GM12872 (cell line): ENCODE data around the gene PRRC2C.

Experiments
- CTCF ChIP-seq: IDR thresholded peaks from 3 replicates; pipeline ENCODE4 v1.5.1; 2011; ENCODE audit warnings: low read depth, mild to moderate bottlenecking, low read length, moderate library complexity; ENCODE audit not compliant: insufficient read depth

PRRC2C gene

GRCh38 chr1:171501305-171502024 lies 16.1 kb downstream of the PRRC2C start:
- no peak for TF ChIP-seq CTCF

GRCh38 chr1:171506525-171507304 lies 21.4 kb downstream of the PRRC2C start:
- TF ChIP-seq CTCF = no peak

GRCh38 chr1:171507435-171507834 lies 22.1 kb downstream of the PRRC2C start:
- TF ChIP-seq CTCF = no peak

- TF ChIP-seq CTCF = no peak
These were observed 23.9 kb downstream of the PRRC2C start for GRCh38 chr1:171509191-171509590.

- TF ChIP-seq CTCF = no peak
These were observed 28.4 kb downstream of the PRRC2C start for GRCh38 chr1:171513743-171514142.

GRCh38 chr1:171515299-171515698 lies 30.0 kb downstream of the PRRC2C start:
- TF ChIP-seq CTCF = no peak

GRCh38 chr1:171515741-171516140 lies 30.4 kb downstream of the PRRC2C start:
- TF ChIP-seq CTCF = no peak
